Mesothelial cell of epicardium (in vitro differentiated cells): ENCODE data around the gene CHSY3. TPM values are rescaled to one million over a fixed set of nuclear protein-coding genes. Genes with fewer than 3 reads are reported as not detected.

Experiments used
- DNase-seq, 2 experiments: peaks; one replicate each; pipeline ENCODE4 v3.0.0; 2021; ENCODE audit warnings: low spot score in 2 of 2; ENCODE audit not compliant: unreplicated experiment in 2 of 2
- H3K27ac Mint-ChIP-seq: 2 replicates; pipeline ENCODE4 v1.8.0; 2021; ENCODE audit warnings: mixed read lengths
- H3K27me3 Mint-ChIP-seq: 2 replicates; pipeline ENCODE4 v1.8.0; 2021; ENCODE audit warnings: low read depth, mixed read lengths
- H3K36me3 Mint-ChIP-seq: 2 replicates; pipeline ENCODE4 v1.8.0; 2021; ENCODE audit warnings: mixed read lengths
- H3K4me1 Mint-ChIP-seq: 2 replicates; pipeline ENCODE4 v1.8.0; 2021; ENCODE audit warnings: mixed read lengths
- H3K4me3 Mint-ChIP-seq: 2 replicates; pipeline ENCODE4 v1.8.0; 2021; ENCODE audit warnings: mild to moderate bottlenecking, moderate library complexity, mixed read lengths
- H3K9me3 Mint-ChIP-seq: 2 replicates; pipeline ENCODE4 v1.8.0; 2021; ENCODE audit warnings: mixed read lengths
- total RNA-seq: library from RNA; stranded (reverse); gene quantifications from 3 replicates; pipeline ENCODE4 v1.2.1, GENCODE V29; 2021
- TF ChIP-seq, protein P1 (sequence below): fragments of 200-600 bp; sonication (generic); IDR thresholded peaks from one replicate; pipeline ENCODE4 v1.5.0; 2021; ENCODE audit warnings: antibody characterized with exemption; ENCODE audit not compliant: unreplicated experiment

Gene CHSY3
- total RNA-seq, 1 donor from 2014 or later = 4.8 TPM

DNA sequence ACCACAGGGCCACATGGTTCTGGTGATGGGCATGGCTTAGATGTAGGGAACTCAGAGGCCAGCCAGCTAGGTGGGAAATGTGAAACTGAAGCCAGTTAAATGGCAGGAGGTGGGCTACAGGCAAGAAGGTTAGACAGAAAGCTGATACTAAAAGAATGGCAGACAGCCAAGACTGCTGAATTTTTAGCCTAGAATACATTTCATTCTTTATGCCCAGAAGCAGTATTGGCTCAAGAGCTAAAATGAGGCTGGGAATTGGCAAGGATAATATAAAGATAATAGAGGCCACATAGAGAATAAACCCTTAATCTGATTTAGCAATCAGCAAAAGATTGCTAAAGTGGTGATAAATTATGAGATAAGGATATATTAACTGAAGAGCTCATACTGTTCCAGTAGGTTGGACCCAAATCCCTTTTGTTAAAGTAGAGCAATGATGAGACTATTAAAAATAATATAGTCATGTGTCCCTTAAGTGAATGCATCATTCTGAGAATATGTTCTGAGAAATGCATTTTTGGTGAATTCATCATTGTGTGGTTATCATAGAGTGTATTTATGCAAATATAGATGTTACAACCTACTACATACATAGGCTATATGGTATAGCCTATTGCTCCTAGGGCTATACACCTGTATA lies 234.3 kb downstream of the CHSY3 start:
- no peaks in the 10 kb centered on the region for H3K36me3 Mint-ChIP-seq
- DNase-seq = no peak
- H3K9me3 Mint-ChIP-seq = no peaks in the 10 kb centered on the region
- TF ChIP-seq, protein P1, sequence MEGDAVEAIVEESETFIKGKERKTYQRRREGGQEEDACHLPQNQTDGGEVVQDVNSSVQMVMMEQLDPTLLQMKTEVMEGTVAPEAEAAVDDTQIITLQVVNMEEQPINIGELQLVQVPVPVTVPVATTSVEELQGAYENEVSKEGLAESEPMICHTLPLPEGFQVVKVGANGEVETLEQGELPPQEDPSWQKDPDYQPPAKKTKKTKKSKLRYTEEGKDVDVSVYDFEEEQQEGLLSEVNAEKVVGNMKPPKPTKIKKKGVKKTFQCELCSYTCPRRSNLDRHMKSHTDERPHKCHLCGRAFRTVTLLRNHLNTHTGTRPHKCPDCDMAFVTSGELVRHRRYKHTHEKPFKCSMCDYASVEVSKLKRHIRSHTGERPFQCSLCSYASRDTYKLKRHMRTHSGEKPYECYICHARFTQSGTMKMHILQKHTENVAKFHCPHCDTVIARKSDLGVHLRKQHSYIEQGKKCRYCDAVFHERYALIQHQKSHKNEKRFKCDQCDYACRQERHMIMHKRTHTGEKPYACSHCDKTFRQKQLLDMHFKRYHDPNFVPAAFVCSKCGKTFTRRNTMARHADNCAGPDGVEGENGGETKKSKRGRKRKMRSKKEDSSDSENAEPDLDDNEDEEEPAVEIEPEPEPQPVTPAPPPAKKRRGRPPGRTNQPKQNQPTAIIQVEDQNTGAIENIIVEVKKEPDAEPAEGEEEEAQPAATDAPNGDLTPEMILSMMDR = no peak
- H3K4me1 Mint-ChIP-seq = peaks cover 9% of the 10 kb centered on the region
- no peak overlapping the region for H3K27ac Mint-ChIP-seq
- H3K27me3 Mint-ChIP-seq = no peaks in the 10 kb centered on the region
- no peak overlapping the region for H3K4me3 Mint-ChIP-seq

DNA sequence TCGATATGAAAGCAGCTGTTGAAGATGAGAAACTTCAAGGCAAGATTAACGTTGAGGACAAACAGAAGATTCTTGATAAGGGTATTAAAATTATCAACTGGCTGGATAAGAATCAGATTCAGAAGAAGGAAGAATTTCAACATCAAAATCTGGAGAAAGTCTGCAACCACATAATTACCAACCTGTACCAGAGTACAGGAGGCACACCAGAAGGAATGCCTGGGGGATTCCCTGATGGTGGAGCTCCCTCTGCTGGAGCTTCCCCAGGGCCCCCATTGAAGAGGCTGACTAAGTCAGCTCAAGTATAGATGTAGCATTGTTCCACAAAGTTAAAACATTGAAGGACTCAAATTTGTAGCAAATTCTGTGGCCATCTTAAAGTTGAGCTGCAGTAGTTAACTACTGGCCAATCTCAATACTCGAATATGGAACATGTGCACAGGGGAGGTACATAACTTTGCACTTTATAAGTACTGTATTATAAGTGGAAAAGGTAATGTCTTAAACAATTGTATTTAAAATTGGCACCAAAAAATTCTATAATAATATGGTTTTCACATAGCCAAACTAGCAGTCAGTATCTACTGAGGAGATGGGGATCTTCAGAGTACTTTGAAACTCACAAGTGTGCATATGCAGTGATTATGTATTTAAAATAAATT lies 237.5 kb downstream of the CHSY3 start:
- peaks cover 4% of the 10 kb centered on the region for H3K4me1 Mint-ChIP-seq
- no peaks in the 10 kb centered on the region for H3K27me3 Mint-ChIP-seq
- H3K4me3 Mint-ChIP-seq = no peak overlapping the region
- no peak for DNase-seq
- TF ChIP-seq, protein P1 = no peak
- H3K9me3 Mint-ChIP-seq = peaks cover 10% of the 10 kb centered on the region
- H3K27ac Mint-ChIP-seq = no peak overlapping the region
- H3K36me3 Mint-ChIP-seq = no peaks in the 10 kb centered on the region

DNA sequence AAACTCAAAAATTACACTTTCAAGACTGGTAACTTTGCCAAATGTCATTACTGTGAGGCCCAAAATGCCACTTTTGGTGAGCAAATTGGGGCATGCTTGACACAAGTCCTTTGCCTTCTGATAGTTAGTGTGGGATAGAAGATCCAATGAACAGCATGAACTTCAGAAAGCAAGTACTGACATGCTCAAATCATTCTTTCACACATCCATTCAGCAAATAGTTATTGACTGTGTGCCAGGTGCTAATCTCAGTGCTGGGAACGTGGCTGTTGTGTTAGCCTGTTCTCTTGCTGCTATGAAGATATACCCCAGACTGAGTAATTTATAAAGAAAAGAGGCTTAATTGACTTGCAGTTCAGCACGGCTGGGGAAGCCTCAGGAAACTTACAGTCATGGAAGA lies 247.0 kb downstream of the CHSY3 start:
- Mint-ChIP-seq H3K4me3 (no peak overlapping the region), H3K36me3 (no peaks in the 10 kb centered on the region), H3K4me1 (peaks cover 3% of the 10 kb centered on the region), H3K27me3 (no peaks in the 10 kb centered on the region), H3K9me3 (peaks cover 19% of the 10 kb centered on the region), H3K27ac (no peak overlapping the region)
- no peak for DNase-seq
- TF ChIP-seq, protein P1 = no peak

DNA sequence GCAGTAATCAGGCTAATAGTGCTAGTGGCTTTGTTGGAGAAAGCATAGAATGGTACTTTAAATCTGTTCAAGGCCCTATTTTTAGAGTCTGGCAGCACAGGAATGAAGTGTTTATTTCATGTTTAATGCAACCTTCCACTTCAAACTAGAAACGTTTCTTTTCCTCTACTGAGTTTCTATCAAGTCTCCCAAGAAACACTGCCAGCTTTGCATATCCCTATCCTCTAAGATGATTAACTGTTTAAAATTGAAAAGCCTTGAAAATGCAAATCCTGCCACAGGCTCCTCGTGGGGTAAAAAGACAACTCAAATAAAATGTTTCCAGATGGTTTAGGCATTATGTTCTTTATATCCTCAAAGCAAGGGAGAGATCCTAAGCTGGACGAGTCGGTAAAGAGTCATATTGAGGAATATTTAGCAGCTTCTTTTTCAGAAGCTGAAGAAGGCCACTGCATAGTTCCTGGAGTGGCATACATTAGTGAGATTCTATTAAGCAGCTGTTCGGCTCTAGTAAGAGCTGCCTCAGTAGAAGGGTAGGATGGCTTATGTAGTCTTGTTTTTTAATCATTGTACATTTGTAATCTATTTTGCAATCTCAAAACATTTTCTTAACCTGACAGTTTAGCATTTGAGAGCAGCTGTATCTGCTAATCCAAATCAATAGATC lies 251.2 kb downstream of the CHSY3 start:
- peaks cover 3% of the 10 kb centered on the region for H3K9me3 Mint-ChIP-seq
- H3K4me1 Mint-ChIP-seq = peaks cover 3% of the 10 kb centered on the region
- H3K36me3 Mint-ChIP-seq = no peaks in the 10 kb centered on the region
- no peak overlapping the region for H3K4me3 Mint-ChIP-seq
- no peaks in the 10 kb centered on the region for H3K27me3 Mint-ChIP-seq
- H3K27ac Mint-ChIP-seq = no peak overlapping the region
- DNase-seq = no peak
- TF ChIP-seq, protein P1 = no peak

DNA sequence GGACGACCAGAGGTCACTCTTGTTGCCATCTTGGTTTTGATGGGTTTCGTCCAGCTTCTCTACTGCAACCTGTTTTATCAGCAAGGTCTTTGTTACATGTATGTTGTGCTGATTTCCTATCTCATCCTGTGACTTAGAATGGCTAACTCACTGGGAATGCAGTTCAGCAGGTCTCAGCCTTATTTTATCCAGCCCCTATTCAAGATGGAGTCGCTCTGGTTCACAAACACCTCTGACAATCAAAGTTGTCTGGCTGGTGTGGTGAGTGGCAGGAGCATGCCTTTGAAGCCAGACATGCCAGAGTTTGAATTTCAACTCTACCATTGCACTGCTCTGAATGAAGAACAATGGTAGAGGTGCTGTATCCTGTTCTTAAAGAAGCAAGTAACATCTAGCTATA lies 253.8 kb downstream of the CHSY3 start:
- Mint-ChIP-seq H3K4me1 (peaks cover 3% of the 10 kb centered on the region), H3K4me3 (no peak overlapping the region), H3K27me3 (no peaks in the 10 kb centered on the region), H3K27ac (no peak overlapping the region), H3K36me3 (no peaks in the 10 kb centered on the region), H3K9me3 (peaks cover 3% of the 10 kb centered on the region)
- TF ChIP-seq, protein P1 = no peak
- no peak for DNase-seq
